Esophagus squamous epithelium (tissue), 5 donors: ENCODE data around the gene CACUL1. TPM values are rescaled to one million over a fixed set of nuclear protein-coding genes. Genes with fewer than 3 reads are reported as not detected.

Experiments
- DNase-seq: peaks from one replicate; lab custom pipeline; 2025; lab: John Stamatoyannopoulos, UW
- H3K27ac ChIP-seq, 4 donors: fragments of 200-600 bp; sonication (generic); one replicate each; pipeline ENCODE4 v1.5.1; 2016 to 2019; ENCODE audit warnings: mild to moderate bottlenecking in 1 of 4
- H3K27me3 ChIP-seq, 4 donors: fragments of 200-600 bp; sonication (generic); 1 replicate in 3 of 4; 2 replicates in 1 of 4; pipeline versions ENCODE4 v1.5.1 to v1.6.0; 2017 to 2021; ENCODE audit warnings: antibody characterized with exemption in 1 of 4
- H3K36me3 ChIP-seq, 3 donors: fragments of 200-600 bp; sonication (generic); one replicate each; pipeline ENCODE4 v1.5.1; 2016 to 2019
- H3K4me1 ChIP-seq, 3 donors: fragments of 200-600 bp; sonication (generic); one replicate each; pipeline ENCODE4 v1.5.1; 2017 to 2019
- H3K4me3 ChIP-seq, 4 donors: fragments of 200-600 bp; sonication (generic); 1 replicate in 3 of 4; 2 replicates in 1 of 4; pipeline ENCODE4 v1.5.1; 2016 to 2019; ENCODE audit warnings: mild to moderate bottlenecking in 2 of 4, moderate library complexity in 1 of 4
- H3K9me3 ChIP-seq, 3 donors: fragments of 200-600 bp; sonication (generic); one replicate each; pipeline ENCODE4 v1.5.1; 2016 to 2019
- CTCF ChIP-seq, 6 experiments: fragments of 450-650 bp in 4 of 6; fragments of 200-600 bp in 2 of 6; sonication (generic) in 2 of 6; IDR thresholded peaks; one replicate each; pipeline ENCODE4 v1.5.1; 2016 to 2019; ENCODE audit warnings: antibody characterized with exemption in 6 of 6, mild to moderate bottlenecking in 4 of 6, moderate library complexity in 4 of 6
- POLR2A ChIP-seq, 4 donors: fragments of 450-650 bp; IDR thresholded peaks; one replicate each; pipeline ENCODE4 v1.6.1; 2017; ENCODE audit warnings: antibody characterized with exemption in 4 of 4, mild to moderate bottlenecking in 4 of 4, moderate library complexity in 3 of 4
- WGBS, 2 donors: methylation state at CpG; one replicate each; pipeline ENCODE4 v1.1.5; 2018; 5-methylcytosine and 5-hydroxymethylcytosine counted together
- intact Hi-C: fragments of 100-400 bp; cut with DNase I; formaldehyde crosslinking; loops from one replicate; pipeline ENCODE4 v1.15.0; 2022
- total RNA-seq, 4 donors: library from RNA; depleted of rRNA; stranded (reverse); fragments of >200 nt; gene quantifications; one replicate each; pipeline ENCODE4 v1.1.0, GENCODE V29; 2016
- donor health status: DM: yes; HTN: yes; CAD: no.

CACUL1 gene
- total RNA-seq, 4 donors from 2014 or later: 23.7 to 36.6 (median 31.4) TPM

- TF ChIP-seq CTCF (IDR thresholded peaks at IDR 0.05) (no peak), POLR2A (IDR thresholded peaks at IDR 0.05) (no peak)
- no peaks in the 10 kb centered on the region for H3K36me3 ChIP-seq
- no peaks in the 10 kb centered on the region for H3K27me3 ChIP-seq
- H3K4me1 ChIP-seq: peaks cover 6 to 87% (median 22%) of the 10 kb centered on the region in 3 donors
- H3K27ac ChIP-seq: no peak overlapping the region
- 62 to 79% methylated on average over 2 of the region's 2 CpGs for WGBS, 2 donors
- no peak overlapping the region for H3K4me3 ChIP-seq
- no peaks in the 10 kb centered on the region for H3K9me3 ChIP-seq
- intact Hi-C loops: no loop called here
- DNase-seq: no peak
Observed at GRCh38 chr10:118734475-118734874, 20.3 kb downstream of the CACUL1 start.

DNA sequence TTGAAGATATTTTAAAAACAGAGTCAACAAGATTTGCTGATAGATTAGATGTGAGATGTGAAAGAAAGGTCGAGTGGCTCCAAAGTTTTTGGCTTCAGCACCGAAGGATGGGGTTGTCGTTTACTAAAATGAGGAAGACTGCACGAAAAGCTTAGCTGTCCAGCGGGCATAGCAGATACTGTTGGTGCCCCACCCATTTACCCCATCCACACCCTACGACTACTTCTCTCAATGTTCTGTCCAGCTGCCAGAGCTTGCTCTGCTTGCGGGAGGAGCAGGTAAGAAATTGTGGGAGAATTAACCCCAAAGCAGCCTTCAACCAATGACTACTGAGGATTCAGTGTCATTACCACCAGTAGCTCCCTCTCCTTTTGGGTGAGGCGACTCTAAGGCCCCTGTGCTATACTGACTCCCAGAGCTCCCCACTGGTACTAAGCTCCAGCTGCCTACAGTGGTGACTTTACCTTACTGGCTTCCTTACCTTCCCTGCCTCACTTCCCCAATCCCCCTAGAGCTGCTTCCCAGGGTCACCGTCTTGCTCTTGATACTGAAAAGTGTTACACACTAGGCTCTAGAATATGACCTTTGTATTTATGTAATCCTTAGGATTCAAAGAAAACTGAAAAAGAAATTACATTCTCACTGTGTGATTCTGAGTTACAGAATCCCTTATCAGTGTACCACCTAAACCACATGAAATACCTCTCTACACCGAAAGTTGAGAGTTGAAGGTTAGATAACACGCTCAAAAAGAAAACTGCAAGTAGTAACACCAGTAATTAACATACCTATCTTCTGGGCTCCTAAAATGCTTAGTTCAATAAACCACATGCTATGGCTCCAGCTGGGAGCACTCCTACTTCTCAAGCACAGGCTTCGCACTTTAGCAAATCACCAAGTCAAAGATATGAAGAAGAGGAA lies 22.3 kb downstream of the CACUL1 start:
- WGBS, 2 donors: 68 to 81% methylated on average over 12 of the region's 12 CpGs

DNA sequence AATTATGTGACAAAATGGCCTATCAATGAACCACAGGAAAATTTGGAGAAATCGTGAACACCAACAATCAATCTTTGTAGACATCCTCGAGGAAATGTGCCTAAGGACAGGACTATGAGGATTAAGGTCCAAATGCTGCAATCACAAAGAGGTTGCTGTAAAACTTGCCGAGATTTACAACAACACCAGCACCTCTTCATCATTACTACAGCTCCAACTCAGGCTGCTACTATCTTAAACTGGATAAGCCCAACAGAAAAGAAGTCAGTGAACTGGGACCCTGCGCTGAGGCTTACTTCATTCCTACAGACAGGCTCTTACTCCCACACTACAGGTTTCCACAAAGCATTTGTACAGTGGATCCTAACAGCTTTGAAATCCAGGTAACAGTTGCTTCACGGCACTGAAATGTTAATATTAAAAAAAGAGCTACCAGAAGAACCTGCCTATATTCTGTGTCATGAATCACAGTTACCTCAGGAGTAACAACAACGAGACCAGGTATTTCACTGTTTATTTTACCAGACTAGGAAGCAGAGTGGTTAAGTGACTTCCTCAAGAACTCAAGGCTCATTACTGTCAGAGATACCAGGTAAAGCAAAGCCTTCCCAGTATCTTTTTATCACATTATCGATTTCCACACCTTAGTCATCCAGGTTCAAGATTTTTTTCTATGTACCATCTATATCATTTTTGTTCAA lies 23.9 kb downstream of the CACUL1 start:
- H3K27ac ChIP-seq: peak overlapping the region in 3 of 4 donors; percentile 43 to 59 (median 47)
- intact Hi-C loops: no loop called here

More for the DNA sequence above, 22.3 kb downstream of the CACUL1 start:
- Histone ChIP-seq H3K4me1 (peaks cover 6 to 77% (median 22%) of the 10 kb centered on the region in 3 donors), H3K36me3 (peaks cover 0 to 6% (median 0%) of the 10 kb centered on the region in 3 donors), H3K27me3 (no peaks in the 10 kb centered on the region), H3K9me3 (no peaks in the 10 kb centered on the region), H3K4me3 (no peak overlapping the region), H3K27ac (peak overlapping the region in 1 of 4 donors; percentile 3)
- intact Hi-C loops: no loop called here
- no peak for TF ChIP-seq POLR2A (IDR thresholded peaks at IDR 0.05)
- TF ChIP-seq CTCF (IDR thresholded peaks at IDR 0.05): no peak
- no peak for DNase-seq

DNA sequence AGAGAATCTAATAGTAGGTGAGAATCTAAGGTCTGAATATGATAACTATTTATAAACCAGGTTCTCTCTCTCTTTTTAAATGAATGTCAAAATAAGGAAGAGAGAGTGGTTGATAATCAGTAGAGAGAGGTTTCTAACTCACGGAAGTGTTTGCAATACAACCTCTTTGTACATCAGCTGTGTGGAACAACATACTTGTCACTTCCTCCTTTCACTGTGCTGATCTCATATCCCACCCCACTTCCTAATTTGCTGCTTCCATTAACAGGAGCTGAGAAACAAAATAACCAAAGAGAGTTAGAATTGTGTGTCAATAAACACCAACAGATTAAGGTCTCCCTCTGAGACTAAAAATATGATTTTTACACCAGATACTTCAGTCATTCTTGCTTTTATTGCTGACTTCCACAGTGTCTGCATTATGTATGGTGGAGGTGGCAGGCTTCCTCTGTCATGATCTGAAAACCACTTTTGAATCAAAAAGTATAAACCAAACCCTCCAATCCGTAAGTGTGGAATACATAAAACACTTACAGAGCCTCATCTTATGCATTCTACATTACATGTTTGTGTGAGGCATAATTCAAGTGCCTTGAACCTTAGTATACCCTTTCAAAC lies 25.0 kb downstream of the CACUL1 start:
- Histone ChIP-seq H3K4me1 (peaks cover 9 to 63% (median 12%) of the 10 kb centered on the region in 3 donors), H3K36me3 (peaks cover 0 to 6% (median 0%) of the 10 kb centered on the region in 3 donors), H3K4me3 (no peak overlapping the region), H3K27ac (peak overlapping the region; percentile 43 to 62 (median 53)), H3K27me3 (no peaks in the 10 kb centered on the region), H3K9me3 (no peaks in the 10 kb centered on the region)
- TF ChIP-seq CTCF (IDR thresholded peaks at IDR 0.05): no peak
- 58 to 60% methylated on average over 2 of the region's 2 CpGs for WGBS, 2 donors
- no peak for DNase-seq
- intact Hi-C loops: no loop called here

More for the DNA sequence above, 23.9 kb downstream of the CACUL1 start:
- no peak overlapping the region for H3K4me3 ChIP-seq
- H3K4me1 ChIP-seq: peaks cover 8 to 73% (median 22%) of the 10 kb centered on the region in 3 donors
- H3K9me3 ChIP-seq: no peaks in the 10 kb centered on the region
- no peak for DNase-seq
- H3K27me3 ChIP-seq: no peaks in the 10 kb centered on the region
- WGBS, 2 donors: 39 to 41% methylated on average over 7 of the region's 7 CpGs
- TF ChIP-seq CTCF (IDR thresholded peaks at IDR 0.05) (no peak), POLR2A (IDR thresholded peaks at IDR 0.05) (no peak)
- peaks cover 0 to 6% (median 0%) of the 10 kb centered on the region in 3 donors for H3K36me3 ChIP-seq
